NCI-H1694 treated with DMSO at 0.1 percent for 48 hours (cell line): ENCODE results near the gene CYTH3.
"Not testable (repeated sequence)": the region's sequence is repeated elsewhere in the genome, so short reads cannot be mapped to it uniquely, and the experiment has no call there.

ENCODE experiments used
- DNase-seq: peaks from one replicate; lab custom pipeline; 2025; lab: John Stamatoyannopoulos, UW

Gene CYTH3

GRCh38 chr7:6229284-6229683, 43.1 kb downstream of the CYTH3 start:
- DNase-seq, result not testable (repeated sequence)

GRCh38 chr7:6228361-6229229, 43.8 kb downstream of the CYTH3 start:
- peak; percentile 5 for DNase-seq

DNA sequence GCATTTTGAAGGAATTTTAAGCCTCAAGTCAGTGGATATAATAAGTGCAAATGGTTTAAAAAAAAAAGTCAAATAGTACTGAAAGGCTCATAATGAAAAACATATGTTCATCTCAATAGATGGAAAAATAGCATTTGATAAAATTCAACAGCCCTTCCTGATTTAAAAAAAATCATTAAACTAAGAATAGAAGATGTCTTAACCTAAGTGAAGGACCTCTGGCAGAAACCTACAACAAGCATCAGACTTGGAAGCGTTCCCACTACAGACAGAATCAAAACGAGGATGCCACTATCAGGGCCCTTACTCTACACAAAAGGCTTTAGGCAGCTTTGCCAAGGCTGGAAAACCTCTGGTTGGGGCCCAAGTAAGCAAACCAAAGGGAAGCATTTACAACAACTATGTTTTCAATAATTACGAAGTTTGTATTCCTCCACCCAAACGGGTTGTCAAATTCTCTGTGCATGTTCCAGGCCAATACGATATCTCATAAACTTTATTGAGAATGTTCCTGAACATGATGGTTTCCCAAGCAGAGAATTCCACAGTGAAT, 45.1 kb downstream of the CYTH3 start:
- DNase-seq, result no peak

GRCh38 chr7:6226194-6226799, 46.1 kb downstream of the CYTH3 start:
- DNase-seq, result no peak

GRCh38 chr7:6223411-6223810, 49.0 kb downstream of the CYTH3 start:
- not testable (repeated sequence) for DNase-seq

DNA sequence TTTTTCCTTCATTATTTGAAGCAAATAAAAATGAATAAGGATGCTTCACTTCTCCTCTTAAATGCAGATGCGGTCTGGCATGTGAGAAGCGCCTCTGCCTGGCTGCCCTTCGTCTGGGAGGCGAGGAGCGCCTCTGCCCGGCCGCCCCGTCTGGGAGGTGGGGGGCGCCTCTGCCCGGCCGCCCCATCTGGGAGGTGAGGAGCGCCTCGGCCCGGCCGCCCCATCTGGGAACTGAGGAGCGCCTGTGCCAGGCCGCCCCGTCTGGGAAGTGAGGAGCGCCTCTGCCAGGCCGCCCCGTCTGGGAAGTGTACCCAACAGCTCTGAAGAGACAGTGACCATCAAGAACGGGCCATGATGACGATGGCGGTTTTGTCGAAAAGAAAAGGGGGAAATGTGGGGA, 49.4 kb downstream of the CYTH3 start:
- DNase-seq, result not testable (repeated sequence)

GRCh38 chr7:6221340-6222319, 50.8 kb downstream of the CYTH3 start:
- DNase-seq, result no peak

DNA sequence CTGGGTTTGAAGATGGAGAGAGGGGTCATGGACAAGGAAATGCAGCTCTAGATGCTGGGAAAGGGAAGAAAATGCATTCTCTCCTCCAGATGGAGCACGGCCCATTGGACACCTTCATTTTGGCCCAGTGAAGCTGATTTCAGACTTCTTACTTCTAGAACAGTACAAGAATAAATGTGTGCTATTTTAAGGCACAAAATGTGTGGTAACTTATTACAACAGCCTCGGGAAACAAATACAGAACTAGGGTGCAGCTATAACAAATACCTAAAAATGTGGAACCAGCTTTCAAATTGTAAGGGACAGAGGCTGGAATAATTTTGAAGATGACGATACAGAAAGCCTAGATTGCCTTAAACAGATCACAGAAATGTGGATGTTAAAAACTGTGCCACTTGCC, 54.1 kb downstream of the CYTH3 start:
- DNase-seq, result no peak

DNA sequence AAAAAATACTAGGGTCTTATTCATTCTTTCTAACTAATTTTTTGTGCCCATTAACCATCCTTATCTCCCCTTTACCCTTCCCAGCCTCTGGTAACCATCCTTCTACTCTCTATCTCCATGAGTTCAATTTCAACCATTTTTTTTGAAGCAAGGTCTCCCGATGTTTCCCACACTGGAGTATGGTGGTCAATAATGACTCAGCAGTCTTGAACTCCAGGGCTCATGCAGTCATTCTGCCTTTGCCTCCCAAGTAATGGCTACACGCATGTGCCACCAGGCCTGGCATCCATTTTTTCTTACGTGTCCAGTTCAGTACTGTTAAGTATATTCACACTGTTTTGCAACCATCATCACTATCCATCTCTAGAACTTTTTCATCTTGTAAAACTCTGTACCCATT, 60.4 kb downstream of the CYTH3 start:
- DNase-seq, result no peak

GRCh38 chr7:6210621-6211372, 61.6 kb downstream of the CYTH3 start:
- DNase-seq, result no peak

DNA sequence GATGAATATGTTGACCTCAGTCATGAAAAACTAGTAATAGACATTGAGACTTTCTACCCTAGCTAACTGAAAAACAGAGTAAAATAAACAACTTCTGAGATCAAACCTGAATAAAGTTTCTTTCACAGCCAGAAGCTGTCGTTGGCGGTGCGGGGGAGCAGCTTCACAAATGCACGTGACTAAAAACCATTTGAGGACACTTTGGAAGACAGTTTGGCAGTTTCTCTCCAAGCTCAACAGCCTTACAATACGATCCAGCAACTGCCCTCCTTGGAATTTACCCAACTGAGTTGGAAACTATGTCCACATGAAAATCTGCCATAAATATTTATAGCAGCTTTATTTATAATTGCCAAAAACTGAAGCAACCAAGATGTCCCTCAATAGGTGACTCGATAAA, 63.1 kb downstream of the CYTH3 start:
- DNase-seq, result no peak

DNA sequence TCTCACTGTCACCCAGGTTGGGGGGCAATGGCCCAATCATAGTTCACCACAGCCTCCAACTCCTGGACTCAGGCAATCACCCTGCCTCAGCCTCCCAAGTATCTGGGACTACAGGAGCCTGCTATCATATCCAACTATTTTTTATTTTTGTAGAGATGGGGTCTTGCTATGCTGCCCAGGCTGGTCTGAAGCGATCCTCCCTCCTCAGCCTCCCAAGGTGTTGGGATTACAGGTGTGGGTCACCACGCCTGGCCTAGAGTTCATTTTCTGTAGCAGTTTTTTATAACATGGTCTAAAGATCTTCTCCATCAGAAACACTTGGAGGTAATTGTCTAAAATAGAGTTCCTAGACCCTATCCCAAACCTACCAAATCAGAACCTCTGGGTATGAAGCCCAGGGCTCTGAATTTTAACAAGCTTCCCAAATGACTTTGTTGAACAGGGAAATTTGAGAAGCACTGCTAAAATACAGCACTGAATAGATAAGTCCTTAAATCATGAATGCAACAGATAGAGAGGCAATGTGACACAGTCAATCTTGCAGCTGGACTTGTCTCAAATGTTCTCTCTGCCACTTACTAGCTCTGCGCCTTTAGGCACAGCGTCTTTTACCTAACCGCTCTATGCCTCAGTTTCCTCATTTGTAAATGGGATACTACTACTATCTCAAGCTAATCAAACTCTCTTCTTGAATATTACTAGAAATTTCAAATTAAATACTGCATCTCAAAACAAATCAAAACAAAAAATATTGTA, 63.7 kb downstream of the CYTH3 start:
- no peak for DNase-seq

DNA sequence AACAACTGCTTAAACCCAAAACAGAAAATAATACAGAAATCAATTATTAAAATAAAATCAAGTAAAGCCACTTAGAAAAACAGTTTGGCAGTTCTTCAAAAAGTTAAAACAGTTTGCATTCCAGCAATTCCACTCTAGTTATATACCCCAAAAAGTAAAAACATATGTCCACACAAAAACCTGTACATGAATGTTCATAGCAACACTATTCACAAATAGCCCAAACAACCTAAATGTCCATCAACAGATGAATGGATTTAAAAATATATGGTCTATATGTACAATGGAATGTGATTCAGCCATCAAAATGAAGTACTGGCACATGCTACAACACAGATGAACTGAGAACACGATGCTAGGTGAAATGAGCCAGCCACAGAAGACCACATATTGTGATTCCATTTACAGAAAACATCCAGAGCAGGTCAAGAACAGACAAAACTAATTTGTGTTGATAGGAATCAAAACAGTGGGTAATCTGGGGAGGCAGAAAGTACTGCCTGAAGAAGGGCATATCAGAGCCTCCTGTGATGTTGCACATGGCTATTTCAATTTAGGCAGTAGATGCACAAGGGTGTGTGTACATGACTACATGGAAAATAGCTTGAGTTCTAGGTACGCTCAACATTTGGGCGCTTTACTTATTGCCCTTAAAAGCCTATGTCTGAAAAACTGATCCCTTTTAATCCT, 66.3 kb downstream of the CYTH3 start:
- DNase-seq, result no peak

- DNase-seq, result no peak
These were observed 69.0 kb downstream of the CYTH3 start for GRCh38 chr7:6203381-6203780.

DNA sequence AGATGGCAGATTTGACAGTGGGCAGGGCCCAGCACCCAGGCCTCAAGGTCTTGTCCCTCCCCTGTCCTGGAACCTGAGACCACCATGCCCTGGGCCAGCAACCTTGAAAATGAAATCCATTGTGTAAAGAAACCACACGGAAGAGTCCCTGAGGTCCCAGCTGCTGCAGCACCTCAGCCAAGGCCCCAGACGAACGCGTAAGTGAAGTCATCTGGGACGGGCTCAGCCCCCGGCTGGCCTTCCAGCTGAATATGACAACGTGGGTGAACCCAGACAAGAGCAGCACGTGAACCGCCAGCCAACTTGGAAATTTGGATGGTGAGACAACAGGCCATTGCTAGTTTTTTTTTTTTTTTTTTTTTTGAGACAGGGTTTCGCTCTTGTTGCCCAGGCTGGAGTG, 70.3 kb downstream of the CYTH3 start:
- DNase-seq, result no peak

GRCh38 chr7:6200971-6201370, 71.5 kb downstream of the CYTH3 start:
- DNase-seq, result no peak

- no peak for DNase-seq
These were observed 73.5 kb downstream of the CYTH3 start for GRCh38 chr7:6198689-6199595.

- DNase-seq, result no peak
These were observed 74.4 kb downstream of the CYTH3 start for GRCh38 chr7:6197801-6198551.
